ENCODE data around the gene DCP1A.
"Not testable (repeated sequence)": the region's sequence is repeated elsewhere in the genome, so short reads cannot be mapped to it uniquely, and the experiment has no call there.

The DCP1A gene

GRCh38 chr3:53347261-53348064, at the start of gene DCP1A:
Gene DCP1A (minus strand): TSS chr3:53347543. CDS start chr3:53347517, 26 bp downstream.
- H3K4me1 ChIP-seq (ENCODE audit: control insufficient read depth, insufficient read depth, low read length), result peaks cover 3% of the 10 kb centered on the region
- peak within 1 kb of the TSS; percentile 97 for H3K27ac ChIP-seq (ENCODE audit: low read depth, low read length)
- H3K9ac ChIP-seq (ENCODE audit: low read length), result peak within 1 kb of the TSS; percentile 97

GRCh38 chr3:53384465-53385423, 37.4 kb upstream of the DCP1A start:
- H3K4me1 ChIP-seq (ENCODE audit: control insufficient read depth, insufficient read depth, low read length), result no peaks in the 10 kb centered on the region
- H3K9ac ChIP-seq (ENCODE audit: low read length), result no peak overlapping the region
- H3K4me3 ChIP-seq (ENCODE audit: low read length), result no peak overlapping the region
- H3K27me3 ChIP-seq (ENCODE audit: control insufficient read depth, insufficient read depth, low read length), result no peaks in the 10 kb centered on the region
- H3K27ac ChIP-seq (ENCODE audit: low read depth, low read length), result no peak overlapping the region
- no peaks in the 10 kb centered on the region for H3K36me3 ChIP-seq (ENCODE audit: control insufficient read depth, insufficient read depth, low read length)

More at GRCh38 chr3:53347261-53348064, at the start of gene DCP1A:
- Histone ChIP-seq H3K27me3 (ENCODE audit: control insufficient read depth, insufficient read depth, low read length) (no peaks in the 10 kb centered on the region), H3K4me3 (ENCODE audit: low read length) (peak within 1 kb of the TSS; percentile 99), H3K36me3 (ENCODE audit: control insufficient read depth, insufficient read depth, low read length) (no peaks in the 10 kb centered on the region)

GRCh38 chr3:53382106-53382505, 34.8 kb upstream of the DCP1A start:
- H3K27me3 ChIP-seq (ENCODE audit: control insufficient read depth, insufficient read depth, low read length), result no peaks in the 10 kb centered on the region
- H3K4me1 ChIP-seq (ENCODE audit: control insufficient read depth, insufficient read depth, low read length), result no peaks in the 10 kb centered on the region
- no peaks in the 10 kb centered on the region for H3K36me3 ChIP-seq (ENCODE audit: control insufficient read depth, insufficient read depth, low read length)
- no peak overlapping the region for H3K9ac ChIP-seq (ENCODE audit: low read length)
- no peak overlapping the region for H3K27ac ChIP-seq (ENCODE audit: low read depth, low read length)
- H3K4me3 ChIP-seq (ENCODE audit: low read length), result no peak overlapping the region

GRCh38 chr3:53380306-53380705, 33.0 kb upstream of the DCP1A start:
- Histone ChIP-seq H3K4me3 (ENCODE audit: low read length) (no peak overlapping the region), H3K36me3 (ENCODE audit: control insufficient read depth, insufficient read depth, low read length) (no peaks in the 10 kb centered on the region), H3K27ac (ENCODE audit: low read depth, low read length) (no peak overlapping the region), H3K4me1 (ENCODE audit: control insufficient read depth, insufficient read depth, low read length) (no peaks in the 10 kb centered on the region), H3K27me3 (ENCODE audit: control insufficient read depth, insufficient read depth, low read length) (no peaks in the 10 kb centered on the region), H3K9ac (ENCODE audit: low read length) (no peak overlapping the region)

- no peaks in the 10 kb centered on the region for H3K36me3 ChIP-seq (ENCODE audit: control insufficient read depth, insufficient read depth, low read length)
- no peaks in the 10 kb centered on the region for H3K27me3 ChIP-seq (ENCODE audit: control insufficient read depth, insufficient read depth, low read length)
- no peak overlapping the region for H3K9ac ChIP-seq (ENCODE audit: low read length)
- H3K4me1 ChIP-seq (ENCODE audit: control insufficient read depth, insufficient read depth, low read length), result no peaks in the 10 kb centered on the region
- H3K4me3 ChIP-seq (ENCODE audit: low read length), result no peak overlapping the region
- no peak overlapping the region for H3K27ac ChIP-seq (ENCODE audit: low read depth, low read length)
These were observed 32.6 kb upstream of the DCP1A start for GRCh38 chr3:53379898-53380297.

GRCh38 chr3:53377794-53378193, 30.5 kb upstream of the DCP1A start:
- Histone ChIP-seq H3K27me3 (ENCODE audit: control insufficient read depth, insufficient read depth, low read length) (no peaks in the 10 kb centered on the region), H3K4me1 (ENCODE audit: control insufficient read depth, insufficient read depth, low read length) (no peaks in the 10 kb centered on the region), H3K27ac (ENCODE audit: low read depth, low read length) (no peak overlapping the region), H3K36me3 (ENCODE audit: control insufficient read depth, insufficient read depth, low read length) (no peaks in the 10 kb centered on the region), H3K4me3 (ENCODE audit: low read length) (no peak overlapping the region), H3K9ac (ENCODE audit: low read length) (no peak overlapping the region)

- no peaks in the 10 kb centered on the region for H3K4me1 ChIP-seq (ENCODE audit: control insufficient read depth, insufficient read depth, low read length)
- H3K27me3 ChIP-seq (ENCODE audit: control insufficient read depth, insufficient read depth, low read length), result no peaks in the 10 kb centered on the region
- no peak overlapping the region for H3K27ac ChIP-seq (ENCODE audit: low read depth, low read length)
- no peaks in the 10 kb centered on the region for H3K36me3 ChIP-seq (ENCODE audit: control insufficient read depth, insufficient read depth, low read length)
- H3K9ac ChIP-seq (ENCODE audit: low read length), result no peak overlapping the region
- H3K4me3 ChIP-seq (ENCODE audit: low read length), result no peak overlapping the region
These were observed 29.3 kb upstream of the DCP1A start for GRCh38 chr3:53376679-53377078.

GRCh38 chr3:53375019-53375418, 27.7 kb upstream of the DCP1A start:
- H3K27ac ChIP-seq (ENCODE audit: low read depth, low read length), result no peak overlapping the region
- no peak overlapping the region for H3K9ac ChIP-seq (ENCODE audit: low read length)
- H3K4me3 ChIP-seq (ENCODE audit: low read length), result no peak overlapping the region
- no peaks in the 10 kb centered on the region for H3K4me1 ChIP-seq (ENCODE audit: control insufficient read depth, insufficient read depth, low read length)
- no peaks in the 10 kb centered on the region for H3K27me3 ChIP-seq (ENCODE audit: control insufficient read depth, insufficient read depth, low read length)
- no peaks in the 10 kb centered on the region for H3K36me3 ChIP-seq (ENCODE audit: control insufficient read depth, insufficient read depth, low read length)

- not testable (repeated sequence) for H3K36me3 ChIP-seq (ENCODE audit: control insufficient read depth, insufficient read depth, low read length); H3K27ac ChIP-seq (ENCODE audit: low read depth, low read length); H3K27me3 ChIP-seq (ENCODE audit: control insufficient read depth, insufficient read depth, low read length); H3K4me1 ChIP-seq (ENCODE audit: control insufficient read depth, insufficient read depth, low read length); H3K9ac ChIP-seq (ENCODE audit: low read length); H3K4me3 ChIP-seq (ENCODE audit: low read length)
These were observed 23.4 kb upstream of the DCP1A start for GRCh38 chr3:53370719-53371118.

GRCh38 chr3:53361852-53362251, 14.5 kb upstream of the DCP1A start:
- no peaks in the 10 kb centered on the region for H3K4me1 ChIP-seq (ENCODE audit: control insufficient read depth, insufficient read depth, low read length)
- no peaks in the 10 kb centered on the region for H3K36me3 ChIP-seq (ENCODE audit: control insufficient read depth, insufficient read depth, low read length)
- no peak overlapping the region for H3K27ac ChIP-seq (ENCODE audit: low read depth, low read length)
- no peak overlapping the region for H3K4me3 ChIP-seq (ENCODE audit: low read length)
- H3K9ac ChIP-seq (ENCODE audit: low read length), result no peak overlapping the region
- H3K27me3 ChIP-seq (ENCODE audit: control insufficient read depth, insufficient read depth, low read length), result no peaks in the 10 kb centered on the region

GRCh38 chr3:53357458-53357857, 10.1 kb upstream of the DCP1A start:
- Histone ChIP-seq H3K27ac (ENCODE audit: low read depth, low read length) (no peak overlapping the region), H3K9ac (ENCODE audit: low read length) (no peak overlapping the region), H3K4me3 (ENCODE audit: low read length) (no peak overlapping the region), H3K4me1 (ENCODE audit: control insufficient read depth, insufficient read depth, low read length) (no peaks in the 10 kb centered on the region), H3K36me3 (ENCODE audit: control insufficient read depth, insufficient read depth, low read length) (no peaks in the 10 kb centered on the region), H3K27me3 (ENCODE audit: control insufficient read depth, insufficient read depth, low read length) (no peaks in the 10 kb centered on the region)

- H3K9ac ChIP-seq (ENCODE audit: low read length), result no peak overlapping the region
These were observed 7.7 kb upstream of the DCP1A start for GRCh38 chr3:53354945-53355498.

More at GRCh38 chr3:53354945-53355498, 7.7 kb upstream of the DCP1A start:
- H3K4me1 ChIP-seq (ENCODE audit: control insufficient read depth, insufficient read depth, low read length), result no peaks in the 10 kb centered on the region
- no peak overlapping the region for H3K4me3 ChIP-seq (ENCODE audit: low read length)
- H3K27me3 ChIP-seq (ENCODE audit: control insufficient read depth, insufficient read depth, low read length), result no peaks in the 10 kb centered on the region
- H3K36me3 ChIP-seq (ENCODE audit: control insufficient read depth, insufficient read depth, low read length), result no peaks in the 10 kb centered on the region
- H3K27ac ChIP-seq (ENCODE audit: low read depth, low read length), result no peak overlapping the region
